ENCODE measurements around the gene MMS22L. TPM values are rescaled to one million over a fixed set of nuclear protein-coding genes. Genes with fewer than 3 reads are reported as not detected.

The MMS22L gene
- total and polyA plus RNA-seq, 10 of the 15 experiments (the other 5 are each of a cell fraction or from before 2014, with no cell fraction given) = 5.0 to 33.9 (median 18.7) TPM

DNA sequence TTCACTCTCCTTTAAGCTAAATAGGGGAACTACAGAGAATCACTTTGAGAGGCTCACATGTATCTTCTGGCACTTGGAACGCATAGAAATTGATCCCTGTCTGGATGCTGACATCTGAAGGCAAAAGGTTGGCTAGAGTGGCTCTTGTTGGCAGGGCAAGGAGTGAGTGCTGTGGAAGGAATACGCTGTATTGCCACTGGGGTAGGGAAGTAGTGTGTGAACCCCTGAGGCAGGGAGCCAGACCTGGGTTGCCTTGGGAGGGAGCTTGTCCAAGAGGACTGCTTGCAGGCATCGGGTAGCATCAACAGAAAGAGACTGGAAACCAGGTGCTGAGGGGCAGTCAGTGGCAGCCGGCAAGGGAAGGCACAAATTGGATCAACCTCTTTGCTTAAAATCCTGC is 8.9 kb upstream of the MMS22L start:
- DNase-seq (ENCODE audit: low read depth, low spot score) = no peak
- BruUV-seq (replicated peaks) = no TSS peak
- no peak overlapping the region for H3K9ac ChIP-seq (ENCODE audit: control insufficient read depth, insufficient read depth, low read length)
- H3K36me3 ChIP-seq (ENCODE audit: control insufficient read depth in 2 of 2, insufficient read depth in 2 of 2, low read length in 1 of 2) = no peaks in the 10 kb centered on the region
- H3K27me3 ChIP-seq (replicated peaks in 1 of 2; ENCODE audit: control insufficient read depth in 2 of 2, insufficient read depth in 2 of 2, low read length in 1 of 2) = no peaks in the 10 kb centered on the region
- H3K4me1 ChIP-seq (ENCODE audit: control insufficient read depth, insufficient read depth, low read length) = no peaks in the 10 kb centered on the region
- intact Hi-C loops (cut with micrococcal nuclease; ENCODE audit: unreplicated experiment) = no loop called here
- in situ Hi-C loops (cut with MboI) = no loop called here
- H3K4me2 ChIP-seq (ENCODE audit: control insufficient read depth, insufficient read depth) = no peak overlapping the region
- POLR2A ChIA-PET = interaction anchor here (0.7 kb wide), 1 partner anchor 35 kb away, joined by 3 read pairs; no protein-coding TSS in a partner anchor
- 85% methylated on average over 4 of the region's 4 CpGs for WGBS (ENCODE audit: insufficient coverage, insufficient replicate concordance, low lambda C conversion rate, missing lambda C conversion rate)
- SMC1A ChIA-PET (ENCODE audit: uncharacterized antibody, unreplicated experiment) = interaction anchor here (0.6 kb wide), 1 partner anchor 735 kb away, joined by 3 read pairs; no protein-coding TSS in a partner anchor
- no peak overlapping the region for H2AFZ ChIP-seq (ENCODE audit: control insufficient read depth, low read depth, low read length)
- no peaks in the 10 kb centered on the region for H4K20me1 ChIP-seq (ENCODE audit: control insufficient read depth, insufficient read depth)
- H3K9me3 ChIP-seq (replicated peaks; ENCODE audit: control insufficient read depth, insufficient read depth, low read length) = no peaks in the 10 kb centered on the region; the same call in 2 of the 3 replicates
- CTCF ChIA-PET = no interaction called here
- RAD21 ChIA-PET (ENCODE audit: unreplicated experiment) = no interaction called here
- ATAC-seq = no peak
- H3K79me2 ChIP-seq (ENCODE audit: control insufficient read depth, insufficient read depth, low read length) = no peaks in the 10 kb centered on the region
- no peak overlapping the region for H3K27ac ChIP-seq (ENCODE audit: control insufficient read depth, insufficient read depth)
- no peak for FAIRE-seq
- TF ChIP-seq ZNF622 (IDR thresholded peaks at IDR 0.05) (no peak), LARP7 (IDR thresholded peaks at IDR 0.05) (no peak), MEF2A (IDR thresholded peaks at IDR 0.05; ENCODE audit: insufficient read depth, low read depth, low read length) (no peak), FOS (IDR thresholded peaks at IDR 0.05; ENCODE audit: borderline replicate concordance, extremely low read depth, insufficient read length) (no peak), EZH2 (IDR thresholded peaks at IDR 0.05; ENCODE audit: borderline replicate concordance, control insufficient read depth, low read depth, low read length) (no peak)
- TF ChIP-seq, protein P1, sequence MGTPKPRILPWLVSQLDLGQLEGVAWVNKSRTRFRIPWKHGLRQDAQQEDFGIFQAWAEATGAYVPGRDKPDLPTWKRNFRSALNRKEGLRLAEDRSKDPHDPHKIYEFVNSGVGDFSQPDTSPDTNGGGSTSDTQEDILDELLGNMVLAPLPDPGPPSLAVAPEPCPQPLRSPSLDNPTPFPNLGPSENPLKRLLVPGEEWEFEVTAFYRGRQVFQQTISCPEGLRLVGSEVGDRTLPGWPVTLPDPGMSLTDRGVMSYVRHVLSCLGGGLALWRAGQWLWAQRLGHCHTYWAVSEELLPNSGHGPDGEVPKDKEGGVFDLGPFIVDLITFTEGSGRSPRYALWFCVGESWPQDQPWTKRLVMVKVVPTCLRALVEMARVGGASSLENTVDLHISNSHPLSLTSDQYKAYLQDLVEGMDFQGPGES (IDR thresholded peaks at IDR 0.05) = no peak
- no peak overlapping the region for H3K4me3 ChIP-seq

DNA sequence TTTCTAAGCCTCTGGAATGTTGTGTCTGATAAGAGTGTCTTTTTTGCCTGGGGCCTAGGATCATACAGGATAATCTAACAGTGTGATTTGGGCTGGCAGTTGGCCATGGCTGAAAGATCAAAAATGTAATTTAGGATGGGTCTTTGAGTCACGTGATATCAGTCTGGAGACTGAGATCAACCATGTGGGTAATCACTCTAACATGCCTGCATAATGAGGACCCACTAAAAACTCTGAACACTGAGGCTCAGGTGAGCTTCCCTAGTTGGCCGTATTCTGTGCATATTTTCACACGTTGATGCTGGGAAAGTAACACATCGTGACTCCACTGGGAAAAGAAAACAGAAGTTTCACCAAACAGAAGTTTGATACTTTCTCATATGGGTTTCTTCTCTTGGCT is 6.3 kb upstream of the MMS22L start:
- Histone ChIP-seq H3K36me3 (ENCODE audit: control insufficient read depth in 2 of 2, insufficient read depth in 2 of 2, low read length in 1 of 2) (no peaks in the 10 kb centered on the region), H3K9ac (ENCODE audit: control insufficient read depth, insufficient read depth, low read length) (no peak overlapping the region), H4K20me1 (ENCODE audit: control insufficient read depth, insufficient read depth) (no peaks in the 10 kb centered on the region), H3K4me1 (ENCODE audit: control insufficient read depth, insufficient read depth, low read length) (no peaks in the 10 kb centered on the region), H2AFZ (ENCODE audit: control insufficient read depth, low read depth, low read length) (no peak overlapping the region), H3K4me2 (ENCODE audit: control insufficient read depth, insufficient read depth) (no peak overlapping the region), H3K9me3 (replicated peaks; ENCODE audit: control insufficient read depth, insufficient read depth, low read length) (no peaks in the 10 kb centered on the region; the same call in 2 of the 3 replicates), H3K4me3 (no peak overlapping the region), H3K27me3 (replicated peaks in 1 of 2; ENCODE audit: control insufficient read depth in 2 of 2, insufficient read depth in 2 of 2, low read length in 1 of 2) (no peaks in the 10 kb centered on the region), H3K79me2 (ENCODE audit: control insufficient read depth, insufficient read depth, low read length) (no peaks in the 10 kb centered on the region), H3K27ac (ENCODE audit: control insufficient read depth, insufficient read depth) (no peak overlapping the region)
- intact Hi-C loops (cut with micrococcal nuclease; ENCODE audit: unreplicated experiment) (no loop called here), in situ Hi-C loops (cut with MboI) (no loop called here)
- ChIA-PET SMC1A (ENCODE audit: uncharacterized antibody, unreplicated experiment) (interaction anchor here (1.0 kb wide), 1 partner anchor 15 kb away, joined by 3 read pairs; no protein-coding TSS in a partner anchor), POLR2A (no interaction called here), RAD21 (ENCODE audit: unreplicated experiment) (no interaction called here), CTCF (no interaction called here)
- 59% methylated on average over 4 of the region's 4 CpGs for WGBS (ENCODE audit: insufficient coverage, insufficient replicate concordance, low lambda C conversion rate, missing lambda C conversion rate)
- ATAC-seq = no peak
- BruUV-seq (replicated peaks) = no TSS peak
- TF ChIP-seq ZNF384 (IDR thresholded peaks at IDR 0.05; ENCODE audit: borderline replicate concordance, low read depth, low read length) = no peak
- TF ChIP-seq, protein P2, sequence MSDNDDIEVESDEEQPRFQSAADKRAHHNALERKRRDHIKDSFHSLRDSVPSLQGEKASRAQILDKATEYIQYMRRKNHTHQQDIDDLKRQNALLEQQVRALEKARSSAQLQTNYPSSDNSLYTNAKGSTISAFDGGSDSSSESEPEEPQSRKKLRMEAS (IDR thresholded peaks at IDR 0.05; ENCODE audit: low read depth, low read length) = no peak
- no peak for DNase-seq (ENCODE audit: low read depth, low spot score)
- FAIRE-seq = no peak
